ENCODE results near the gene AURKAIP1. TPM values are rescaled to one million over a fixed set of nuclear protein-coding genes. Genes with fewer than 3 reads are reported as not detected.

AURKAIP1 gene
- total RNA-seq, 1 donor = 74.6 TPM

GRCh38 chr1:1402072-1402900, 27.3 kb upstream of the AURKAIP1 start:
- peaks cover 55% of the 10 kb centered on the region for H3K36me3 ChIP-seq (ENCODE audit: insufficient read depth, low read length)
- peak overlapping the region; percentile 54 for H3K27ac ChIP-seq (ENCODE audit: low read depth, low read length)
- peaks cover 29% of the 10 kb centered on the region for H4K20me1 ChIP-seq (ENCODE audit: insufficient read depth, low read length)
- H3K4me1 ChIP-seq (ENCODE audit: insufficient read depth, low read length) = peaks cover 30% of the 10 kb centered on the region
- H3K4me3 ChIP-seq (ENCODE audit: insufficient read depth, low read length) = no peak overlapping the region
- no peaks in the 10 kb centered on the region for H3K27me3 ChIP-seq (ENCODE audit: insufficient read depth, low read length)
- H2AFZ ChIP-seq (ENCODE audit: low read length) = no peak overlapping the region
- DNase-seq (ENCODE audit: insufficient read length, low spot score, missing footprints) = peak; percentile 97
- TF ChIP-seq CTCF (IDR thresholded peaks at IDR 0.05; ENCODE audit: extremely low read depth, low read depth, low read length) = peak; percentile 89
- no peaks in the 10 kb centered on the region for H3K9me3 ChIP-seq (ENCODE audit: low read depth, low read length)
- no peak overlapping the region for H3K4me2 ChIP-seq (ENCODE audit: insufficient read depth, low read length)
- H3K79me2 ChIP-seq (ENCODE audit: insufficient read depth, low read length) = peaks cover 84% of the 10 kb centered on the region

GRCh38 chr1:1401457-1402010, 26.5 kb upstream of the AURKAIP1 start:
- Histone ChIP-seq H3K9me3 (ENCODE audit: low read depth, low read length) (no peaks in the 10 kb centered on the region), H3K36me3 (ENCODE audit: insufficient read depth, low read length) (peaks cover 61% of the 10 kb centered on the region), H3K4me3 (ENCODE audit: insufficient read depth, low read length) (no peak overlapping the region), H3K4me2 (ENCODE audit: insufficient read depth, low read length) (no peak overlapping the region), H2AFZ (ENCODE audit: low read length) (no peak overlapping the region), H3K27ac (ENCODE audit: low read depth, low read length) (no peak overlapping the region), H3K27me3 (ENCODE audit: insufficient read depth, low read length) (no peaks in the 10 kb centered on the region), H3K4me1 (ENCODE audit: insufficient read depth, low read length) (peaks cover 30% of the 10 kb centered on the region), H4K20me1 (ENCODE audit: insufficient read depth, low read length) (peaks cover 28% of the 10 kb centered on the region), H3K79me2 (ENCODE audit: insufficient read depth, low read length) (peaks cover 83% of the 10 kb centered on the region)
- peak; percentile 48 for DNase-seq (ENCODE audit: insufficient read length, low spot score, missing footprints)
- TF ChIP-seq CTCF (IDR thresholded peaks at IDR 0.05; ENCODE audit: extremely low read depth, low read depth, low read length) = no peak

- peak overlapping the region; percentile 99 for H3K4me3 ChIP-seq (ENCODE audit: insufficient read depth, low read length)
- H3K9me3 ChIP-seq (ENCODE audit: low read depth, low read length) = no peaks in the 10 kb centered on the region
- peak; percentile 91 for DNase-seq (ENCODE audit: insufficient read length, low spot score, missing footprints)
- H3K27me3 ChIP-seq (ENCODE audit: insufficient read depth, low read length) = no peaks in the 10 kb centered on the region
- H3K4me1 ChIP-seq (ENCODE audit: insufficient read depth, low read length) = peaks cover 24% of the 10 kb centered on the region
- peaks cover 82% of the 10 kb centered on the region for H3K79me2 ChIP-seq (ENCODE audit: insufficient read depth, low read length)
- peaks cover 58% of the 10 kb centered on the region for H3K36me3 ChIP-seq (ENCODE audit: insufficient read depth, low read length)
- H3K27ac ChIP-seq (ENCODE audit: low read depth, low read length) = peak overlapping the region; percentile 89
- no peak overlapping the region for H2AFZ ChIP-seq (ENCODE audit: low read length)
- TF ChIP-seq CTCF (IDR thresholded peaks at IDR 0.05; ENCODE audit: extremely low read depth, low read depth, low read length) = no peak
- peaks cover 28% of the 10 kb centered on the region for H4K20me1 ChIP-seq (ENCODE audit: insufficient read depth, low read length)
- H3K4me2 ChIP-seq (ENCODE audit: insufficient read depth, low read length) = peak overlapping the region; percentile 100
These were observed 25.8 kb upstream of the AURKAIP1 start for GRCh38 chr1:1400576-1401456.
